ENCODE data around the gene TP53I11.

TP53I11 gene, protein sequence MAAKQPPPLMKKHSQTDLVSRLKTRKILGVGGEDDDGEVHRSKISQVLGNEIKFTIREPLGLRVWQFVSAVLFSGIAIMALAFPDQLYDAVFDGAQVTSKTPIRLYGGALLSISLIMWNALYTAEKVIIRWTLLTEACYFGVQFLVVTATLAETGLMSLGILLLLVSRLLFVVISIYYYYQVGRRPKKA

DNA sequence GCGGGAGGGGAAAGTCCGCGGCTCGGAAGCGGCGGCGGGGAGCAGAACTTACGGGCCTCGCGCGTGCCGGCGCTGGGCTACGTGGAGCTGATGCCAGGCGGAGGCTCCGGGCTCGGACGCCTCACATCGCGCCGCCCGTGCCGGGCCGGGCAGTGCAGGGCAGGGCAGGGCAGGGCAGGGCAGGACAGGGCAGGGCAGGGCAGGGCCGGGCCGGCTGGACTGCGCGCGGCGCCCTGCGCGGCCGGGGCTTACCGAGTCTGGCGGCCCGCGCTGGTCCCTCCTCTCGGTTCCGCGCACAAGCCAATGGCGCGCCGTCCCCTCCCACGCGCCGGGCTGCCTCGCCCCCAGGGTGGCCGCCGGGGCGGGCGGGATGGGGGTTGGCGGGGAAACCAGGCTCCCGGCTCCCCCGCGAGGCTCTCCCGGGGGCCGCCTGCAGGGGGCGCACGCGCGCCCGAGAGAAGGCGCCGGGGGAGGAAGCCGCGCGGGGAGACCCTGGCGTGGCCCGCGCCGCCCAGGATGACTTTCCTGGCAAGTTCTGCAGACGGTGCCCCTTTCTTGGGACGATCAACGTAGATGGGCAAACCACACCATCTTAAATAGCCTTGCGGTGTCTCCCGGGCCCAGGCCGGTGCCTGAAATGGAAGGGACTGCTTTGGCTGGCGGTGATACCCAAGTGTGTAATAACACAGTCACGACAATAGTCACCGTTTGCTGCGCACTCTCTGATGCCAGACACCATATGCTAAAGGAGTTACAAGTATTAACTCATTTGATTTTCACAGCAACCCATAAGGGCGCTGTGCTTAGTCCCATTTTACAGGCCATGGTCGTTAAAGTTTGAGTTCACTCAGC lies at the start of gene TP53I11:
Gene TP53I11 (minus strand): TSS at position 259 of the 852 bp plus-strand sequence. CDS start 12,548 bp downstream, outside the sequence.
- Histone ChIP-seq H3K4me3 (ENCODE audit: low read depth, low read length, poor library complexity, severe bottlenecking) (peak within 1 kb of the TSS; percentile 46), H3K27ac (ENCODE audit: low read depth, low read length, poor library complexity, severe bottlenecking) (no peak within 1 kb of the TSS)
- TF ChIP-seq EZH2 (IDR thresholded peaks at IDR 0.05; ENCODE audit: borderline replicate concordance, low read length) = no peak
- TF ChIP-seq, protein P1, sequence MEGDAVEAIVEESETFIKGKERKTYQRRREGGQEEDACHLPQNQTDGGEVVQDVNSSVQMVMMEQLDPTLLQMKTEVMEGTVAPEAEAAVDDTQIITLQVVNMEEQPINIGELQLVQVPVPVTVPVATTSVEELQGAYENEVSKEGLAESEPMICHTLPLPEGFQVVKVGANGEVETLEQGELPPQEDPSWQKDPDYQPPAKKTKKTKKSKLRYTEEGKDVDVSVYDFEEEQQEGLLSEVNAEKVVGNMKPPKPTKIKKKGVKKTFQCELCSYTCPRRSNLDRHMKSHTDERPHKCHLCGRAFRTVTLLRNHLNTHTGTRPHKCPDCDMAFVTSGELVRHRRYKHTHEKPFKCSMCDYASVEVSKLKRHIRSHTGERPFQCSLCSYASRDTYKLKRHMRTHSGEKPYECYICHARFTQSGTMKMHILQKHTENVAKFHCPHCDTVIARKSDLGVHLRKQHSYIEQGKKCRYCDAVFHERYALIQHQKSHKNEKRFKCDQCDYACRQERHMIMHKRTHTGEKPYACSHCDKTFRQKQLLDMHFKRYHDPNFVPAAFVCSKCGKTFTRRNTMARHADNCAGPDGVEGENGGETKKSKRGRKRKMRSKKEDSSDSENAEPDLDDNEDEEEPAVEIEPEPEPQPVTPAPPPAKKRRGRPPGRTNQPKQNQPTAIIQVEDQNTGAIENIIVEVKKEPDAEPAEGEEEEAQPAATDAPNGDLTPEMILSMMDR (IDR thresholded peaks at IDR 0.05; ENCODE audit: low read length) = peak; percentile 23; the same call in 1 of the 2 replicates

DNA sequence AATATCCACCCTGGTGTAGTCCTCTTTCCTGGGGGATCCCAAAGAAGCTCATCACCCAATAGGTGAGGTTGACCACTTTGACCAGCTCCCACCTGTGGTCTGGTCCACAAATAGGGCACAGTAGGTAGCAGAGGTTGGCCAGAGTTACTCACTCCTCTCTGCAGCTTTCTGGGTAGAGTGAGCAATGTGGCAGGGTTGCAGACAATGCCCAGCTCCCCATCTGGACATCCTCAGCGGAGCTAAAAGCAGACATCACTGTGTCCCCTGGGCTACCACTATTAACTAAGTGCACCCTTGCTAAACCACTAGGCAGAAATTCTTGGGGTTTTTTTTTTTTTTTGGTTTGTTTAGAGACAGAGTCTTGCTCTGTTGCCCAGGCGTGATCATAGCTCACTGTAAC lies 48.4 kb upstream of the TP53I11 start:
- Histone ChIP-seq H3K9me2 (ENCODE audit: low read depth, low read length) (no peaks in the 10 kb centered on the region), H3K27ac (ENCODE audit: low read depth, low read length, poor library complexity, severe bottlenecking) (no peak overlapping the region), H3K27me3 (ENCODE audit: insufficient read depth, low read length) (no peaks in the 10 kb centered on the region; the same call in 1 of the 2 replicates), H2AFZ (ENCODE audit: low read length) (no peak overlapping the region), H3K79me2 (ENCODE audit: insufficient read depth, low read length) (no peaks in the 10 kb centered on the region), H3K9me3 (ENCODE audit: low read length) (no peaks in the 10 kb centered on the region), H4K20me1 (ENCODE audit: insufficient read depth, low read length) (no peaks in the 10 kb centered on the region), H3K4me3 (ENCODE audit: low read depth, low read length, poor library complexity, severe bottlenecking) (no peak overlapping the region), H3K4me2 (ENCODE audit: low read length) (no peak overlapping the region), H3F3A (ENCODE audit: insufficient read depth, low read length) (no peaks in the 10 kb centered on the region), H3K4me1 (ENCODE audit: insufficient read depth, low read length, severe bottlenecking) (no peaks in the 10 kb centered on the region), H3K9ac (ENCODE audit: low read length) (no peak overlapping the region), H3K36me3 (ENCODE audit: insufficient read depth, low read length) (no peaks in the 10 kb centered on the region)
- TF ChIP-seq EZH2 (IDR thresholded peaks at IDR 0.05; ENCODE audit: borderline replicate concordance, low read length) = no peak
- TF ChIP-seq, protein P1 (IDR thresholded peaks at IDR 0.05; ENCODE audit: low read length) = no peak

More for the DNA sequence above, at the start of gene TP53I11:
- no peaks in the 10 kb centered on the region for H3K9me3 ChIP-seq (ENCODE audit: low read length)
- H3K36me3 ChIP-seq (ENCODE audit: insufficient read depth, low read length) = no peaks in the 10 kb centered on the region
- no peak within 1 kb of the TSS for H3K9ac ChIP-seq (ENCODE audit: low read length)
- H3K79me2 ChIP-seq (ENCODE audit: insufficient read depth, low read length) = no peaks in the 10 kb centered on the region
- no peaks in the 10 kb centered on the region for H3F3A ChIP-seq (ENCODE audit: insufficient read depth, low read length)
- H2AFZ ChIP-seq (ENCODE audit: low read length) = no peak within 1 kb of the TSS
- no peaks in the 10 kb centered on the region for H4K20me1 ChIP-seq (ENCODE audit: insufficient read depth, low read length)
- peak within 1 kb of the TSS; percentile 21 for H3K4me2 ChIP-seq (ENCODE audit: low read length)
- H3K9me2 ChIP-seq (ENCODE audit: low read depth, low read length) = no peaks in the 10 kb centered on the region
- no peaks in the 10 kb centered on the region for H3K4me1 ChIP-seq (ENCODE audit: insufficient read depth, low read length, severe bottlenecking)
- H3K27me3 ChIP-seq (ENCODE audit: insufficient read depth, low read length) = peaks cover 2% of the 10 kb centered on the region; the same call in 1 of the 2 replicates

DNA sequence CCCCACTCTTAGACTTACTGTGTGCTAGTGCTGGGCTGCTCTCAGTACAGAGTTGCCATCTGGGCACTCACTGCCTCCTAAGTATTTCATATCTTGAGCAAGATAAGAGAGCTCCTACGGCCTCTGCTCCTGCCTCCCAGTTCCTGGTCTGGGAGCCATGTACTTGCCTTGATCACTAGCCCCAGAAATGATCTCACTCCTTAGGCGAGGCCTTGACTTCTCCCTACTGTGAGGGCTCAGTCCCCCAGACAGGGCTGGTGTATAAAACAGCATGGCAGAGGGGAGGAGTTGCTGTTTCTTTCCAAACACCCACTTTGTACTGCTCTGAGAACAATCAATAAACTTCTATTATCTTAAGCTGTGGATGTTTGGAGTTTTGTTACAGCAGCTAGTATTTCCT lies 47.4 kb upstream of the TP53I11 start:
- Histone ChIP-seq H2AFZ (ENCODE audit: low read length) (no peak overlapping the region), H3K27ac (ENCODE audit: low read depth, low read length, poor library complexity, severe bottlenecking) (no peak overlapping the region), H3K79me2 (ENCODE audit: insufficient read depth, low read length) (no peaks in the 10 kb centered on the region), H4K20me1 (ENCODE audit: insufficient read depth, low read length) (no peaks in the 10 kb centered on the region), H3K4me1 (ENCODE audit: insufficient read depth, low read length, severe bottlenecking) (no peaks in the 10 kb centered on the region), H3K9me2 (ENCODE audit: low read depth, low read length) (no peaks in the 10 kb centered on the region), H3K4me3 (ENCODE audit: low read depth, low read length, poor library complexity, severe bottlenecking) (no peak overlapping the region), H3F3A (ENCODE audit: insufficient read depth, low read length) (no peaks in the 10 kb centered on the region), H3K9me3 (ENCODE audit: low read length) (no peaks in the 10 kb centered on the region), H3K9ac (ENCODE audit: low read length) (no peak overlapping the region), H3K36me3 (ENCODE audit: insufficient read depth, low read length) (no peaks in the 10 kb centered on the region), H3K27me3 (ENCODE audit: insufficient read depth, low read length) (no peaks in the 10 kb centered on the region; the same call in 1 of the 2 replicates), H3K4me2 (ENCODE audit: low read length) (no peak overlapping the region)
- TF ChIP-seq EZH2 (IDR thresholded peaks at IDR 0.05; ENCODE audit: borderline replicate concordance, low read length) = no peak
- TF ChIP-seq, protein P1 (IDR thresholded peaks at IDR 0.05; ENCODE audit: low read length) = no peak

Data from OCI-LY1 (cell line).